ENCODE results near the gene TMEM40.
"Not testable (repeated sequence)": the region's sequence is repeated elsewhere in the genome, so short reads cannot be mapped to it uniquely, and the experiment has no call there.

TMEM40 gene

GRCh38 chr3:12759097-12759679 is at the start of gene TMEM40:
Gene TMEM40 (minus strand): TSS chr3:12759259. CDS start chr3:12749832, 9,427 bp downstream.
- no peak for DNase-seq

- no peak for DNase-seq
These were observed 49.5 kb upstream of the TMEM40 start for GRCh38 chr3:12808587-12808986.

- DNase-seq, result no peak
These were observed 48.7 kb upstream of the TMEM40 start for GRCh38 chr3:12807601-12808359.

GRCh38 chr3:12807066-12807465 is 48.0 kb upstream of the TMEM40 start:
- DNase-seq, result no peak

GRCh38 chr3:12803371-12803770 is 44.3 kb upstream of the TMEM40 start:
- no peak for DNase-seq

- DNase-seq, result no peak
These were observed 40.7 kb upstream of the TMEM40 start for GRCh38 chr3:12799525-12800440.

- DNase-seq, result no peak
These were observed 39.6 kb upstream of the TMEM40 start for GRCh38 chr3:12798559-12799179.

- no peak for DNase-seq
These were observed 39.0 kb upstream of the TMEM40 start for GRCh38 chr3:12797892-12798558.

GRCh38 chr3:12797124-12797891 is 38.2 kb upstream of the TMEM40 start:
- DNase-seq, result no peak

- DNase-seq, result peak; percentile 53
These were observed 37.4 kb upstream of the TMEM40 start, which contains the start of gene CAND2 for GRCh38 chr3:12796171-12797123. Gene CAND2 (plus strand): TSS chr3:12796680. CDS start chr3:12796721, 41 bp downstream.

- DNase-seq, result no peak
These were observed 34.6 kb upstream of the TMEM40 start for GRCh38 chr3:12793701-12794100.

- no peak for DNase-seq
These were observed 32.4 kb upstream of the TMEM40 start for GRCh38 chr3:12791430-12791829.

- not testable (repeated sequence) for DNase-seq
These were observed 29.1 kb upstream of the TMEM40 start for GRCh38 chr3:12787967-12788690.

GRCh38 chr3:12787346-12787745 is 28.3 kb upstream of the TMEM40 start:
- peak; percentile 24 for DNase-seq

- no peak for DNase-seq
These were observed 26.0 kb upstream of the TMEM40 start for GRCh38 chr3:12785096-12785495.

GRCh38 chr3:12782172-12782815 is 23.2 kb upstream of the TMEM40 start:
- DNase-seq, result no peak

- DNase-seq, result no peak
These were observed 21.7 kb upstream of the TMEM40 start for GRCh38 chr3:12780751-12781150.

- no peak for DNase-seq
These were observed 18.1 kb upstream of the TMEM40 start for GRCh38 chr3:12777171-12777570.

- not testable (repeated sequence) for DNase-seq
These were observed 16.9 kb upstream of the TMEM40 start for GRCh38 chr3:12775970-12776369.
